CD4-positive, CD25-positive, alpha-beta regulatory T cell (primary cell): ENCODE measurements around the gene TMEM117. TPM values are rescaled to one million over a fixed set of nuclear protein-coding genes. Genes with fewer than 3 reads are reported as not detected.
"Not testable (repeated sequence)": the region's sequence is repeated elsewhere in the genome, so short reads cannot be mapped to it uniquely, and the experiment has no call there.

Experiments
- ATAC-seq, 2 donors: fragments of 150-1000 bp; cut with Tn5 transposase; one replicate each; pipeline ENCODE4 v1.10.0; 2021; ENCODE audit warnings: low read depth in 2 of 2, moderate number of reproducible peaks in 2 of 2, moderate library complexity in 1 of 2
- DNase-seq, 3 donors: peaks; one replicate each; pipeline versions ENCODE4 v3.0.0 to v3.0.0-alpha.2; 2012 to 2022; ENCODE audit warnings: mixed read lengths in 1 of 3
- H3K27ac ChIP-seq: one replicate; pipeline ENCODE4 v1.7.0; 2013; ENCODE audit warnings: mild to moderate bottlenecking, low read length; ENCODE audit not compliant: insufficient read depth, poor library complexity, severe bottlenecking
- H3K27me3 ChIP-seq: one replicate; pipeline ENCODE4 v1.7.0; 2013; ENCODE audit warnings: low read length; ENCODE audit not compliant: control insufficient read depth, insufficient read depth
- H3K36me3 ChIP-seq: one replicate; pipeline ENCODE4 v1.7.0; 2013; ENCODE audit warnings: mild to moderate bottlenecking, low read length, moderate library complexity; ENCODE audit not compliant: control insufficient read depth, insufficient read depth
- H3K4me1 ChIP-seq: 2 replicates; pipeline ENCODE4 v1.7.0; 2013; ENCODE audit warnings: mild to moderate bottlenecking, low read length; ENCODE audit not compliant: insufficient read depth, control insufficient read depth, poor library complexity, severe bottlenecking
- H3K4me3 ChIP-seq: one replicate; pipeline ENCODE4 v1.7.0; 2013; ENCODE audit warnings: low read depth, mild to moderate bottlenecking, low read length, moderate library complexity
- H3K9me3 ChIP-seq, 2 experiments: 1 replicate in 1 of 2; 2 replicates in 1 of 2; pipeline ENCODE4 v1.7.0; 2013; ENCODE audit warnings: low read length in 2 of 2, mild to moderate bottlenecking in 1 of 2, moderate library complexity in 1 of 2; ENCODE audit not compliant: control insufficient read depth in 2 of 2
- H3K27ac Mint-ChIP-seq, 3 donors: one replicate each; pipeline ENCODE4 v1.8.0; 2020 to 2022; ENCODE audit warnings: mild to moderate bottlenecking in 3 of 3, mixed read lengths in 3 of 3, moderate library complexity in 2 of 3
- H3K27me3 Mint-ChIP-seq: one replicate; pipeline ENCODE4 v1.8.0; 2022; ENCODE audit warnings: mild to moderate bottlenecking, mixed read lengths
- H3K36me3 Mint-ChIP-seq: one replicate; pipeline ENCODE4 v1.8.0; 2020; ENCODE audit warnings: mixed read lengths
- H3K4me1 Mint-ChIP-seq, 4 donors: one replicate each; pipeline ENCODE4 v1.8.0; 2020 to 2022; ENCODE audit warnings: mixed read lengths in 4 of 4, mild to moderate bottlenecking in 1 of 4
- H3K4me3 Mint-ChIP-seq, 4 donors: one replicate each; pipeline ENCODE4 v1.8.0; 2020 to 2022; ENCODE audit warnings: mild to moderate bottlenecking in 4 of 4, mixed read lengths in 4 of 4, moderate library complexity in 3 of 4
- H3K9me3 Mint-ChIP-seq, 7 donors: one replicate each; pipeline ENCODE4 v1.8.0; 2020 to 2022; ENCODE audit warnings: mixed read lengths in 7 of 7, mild to moderate bottlenecking in 3 of 7, moderate library complexity in 2 of 7
- polyA plus RNA-seq, 4 donors: library from polyadenylated mRNA; unstranded; fragments of 300-500 nt; fragmentation: Illumina TruSeq; gene quantifications; one replicate each; pipeline ENCODE4 v1.2.3, GENCODE V29; 2021
- total RNA-seq: library from RNA; stranded (reverse); gene quantifications from one replicate; pipeline ENCODE4 v1.2.3, GENCODE V29; 2022

TMEM117 gene
- total and polyA plus RNA-seq, 5 donors from 2014 or later = 2.4 to 4.7 (median 3.2) TPM

DNA sequence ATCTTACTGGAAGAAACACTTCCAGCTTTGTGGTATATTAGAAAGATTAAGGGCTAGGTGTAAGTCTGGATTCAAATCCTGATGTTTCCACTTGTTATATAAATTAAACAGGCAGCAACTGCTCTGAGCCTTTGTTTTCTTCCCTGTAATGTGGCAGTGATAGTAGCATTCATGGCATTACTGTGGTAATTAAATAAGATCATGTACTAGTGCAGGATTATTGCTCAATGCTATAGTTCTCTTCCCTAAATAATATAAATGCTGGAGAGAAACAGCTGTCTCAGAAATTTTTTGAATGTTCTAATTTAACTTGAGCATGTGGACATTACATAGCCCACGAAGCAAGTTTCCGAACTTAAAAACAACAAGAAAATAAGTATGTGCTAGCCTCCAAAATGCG, 5.4 kb downstream of the TMEM117 start:
- H3K4me3 Mint-ChIP-seq = no peak overlapping the region
- H3K4me1 ChIP-seq = peaks cover 5% of the 10 kb centered on the region
- H3K36me3 ChIP-seq = no peaks in the 10 kb centered on the region
- H3K27me3 ChIP-seq = no peaks in the 10 kb centered on the region
- H3K9me3 ChIP-seq = no peaks in the 10 kb centered on the region
- DNase-seq (no peak), ATAC-seq (no peak)
- no peaks in the 10 kb centered on the region for H3K27me3 Mint-ChIP-seq
- H3K4me1 Mint-ChIP-seq = peaks cover 7 to 19% (median 13%) of the 10 kb centered on the region in 4 donors
- H3K27ac Mint-ChIP-seq = no peak overlapping the region
- H3K9me3 Mint-ChIP-seq = no peaks in the 10 kb centered on the region
- no peak overlapping the region for H3K4me3 ChIP-seq
- H3K36me3 Mint-ChIP-seq = peaks cover 6% of the 10 kb centered on the region
- H3K27ac ChIP-seq = no peak overlapping the region

DNA sequence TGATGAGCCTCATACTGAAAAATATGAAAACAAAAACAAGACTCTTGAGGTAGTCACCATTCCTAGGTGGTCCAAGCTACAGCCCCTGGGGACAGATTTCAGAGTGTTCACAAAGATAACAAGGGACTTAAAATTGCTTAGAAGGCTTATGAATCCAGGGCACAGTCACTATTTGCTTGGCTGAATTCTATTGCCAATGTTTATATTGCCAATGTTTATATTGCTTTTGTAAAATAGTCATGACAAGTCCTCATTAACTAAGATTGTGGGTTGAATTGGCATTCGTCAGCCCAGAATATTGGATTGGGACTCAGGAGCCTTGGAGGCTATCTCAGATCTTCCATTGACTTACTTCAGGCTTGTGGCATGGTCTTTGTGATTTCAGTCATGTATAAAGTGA, 6.4 kb downstream of the TMEM117 start:
- peaks cover 4 to 19% (median 11%) of the 10 kb centered on the region in 4 donors for H3K4me1 Mint-ChIP-seq
- peaks cover 0 to 5% (median 2%) of the 10 kb centered on the region in 7 donors for H3K9me3 Mint-ChIP-seq
- Histone ChIP-seq H3K27me3 (no peaks in the 10 kb centered on the region), H3K4me3 (no peak overlapping the region), H3K27ac (no peak overlapping the region), H3K9me3 (no peaks in the 10 kb centered on the region), H3K4me1 (no peaks in the 10 kb centered on the region), H3K36me3 (no peaks in the 10 kb centered on the region)
- no peaks in the 10 kb centered on the region for H3K27me3 Mint-ChIP-seq
- DNase-seq (no peak), ATAC-seq (no peak)
- no peak overlapping the region for H3K4me3 Mint-ChIP-seq
- H3K27ac Mint-ChIP-seq = peak overlapping the region in 1 of 3 donors; percentile 2
- peaks cover 17% of the 10 kb centered on the region for H3K36me3 Mint-ChIP-seq

DNA sequence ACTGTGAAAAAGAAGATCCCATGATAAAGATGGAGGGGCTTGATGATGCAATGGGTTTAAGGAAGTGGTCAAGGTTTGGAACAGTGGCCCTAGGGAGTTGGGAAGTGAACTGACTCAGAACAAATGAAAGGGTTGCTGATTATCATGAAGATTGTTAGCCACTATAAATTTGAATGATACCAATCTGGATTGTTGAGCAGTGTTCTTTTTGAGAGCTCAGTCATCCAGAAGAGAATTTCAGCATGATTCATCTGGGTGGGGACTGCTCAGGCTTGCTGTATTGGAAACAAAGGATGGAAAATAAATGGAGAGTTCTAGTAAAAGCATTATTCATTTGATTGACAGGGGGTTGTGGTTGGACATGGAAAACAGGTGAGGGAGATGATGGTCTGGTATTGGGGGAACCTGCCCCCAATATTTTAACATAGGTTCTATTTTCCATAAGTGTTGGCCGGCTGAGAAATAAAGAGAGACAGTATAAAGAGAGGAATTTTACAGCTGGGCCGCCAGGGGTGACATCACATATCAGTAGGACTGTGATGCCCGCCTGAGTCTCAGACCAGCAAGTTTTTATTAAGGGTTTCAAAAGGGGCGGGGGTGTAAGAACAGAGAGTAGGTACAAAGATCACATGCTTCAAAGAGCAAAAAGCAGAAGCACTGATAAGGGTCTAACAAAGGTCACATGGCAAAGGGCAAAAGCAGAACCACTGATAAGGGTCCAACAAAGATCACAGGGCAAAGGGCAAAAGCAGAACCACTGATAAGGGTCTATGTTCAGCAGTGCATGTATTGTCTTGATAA, 11.7 kb downstream of the TMEM117 start:
- H3K4me3 Mint-ChIP-seq, H3K4me1 ChIP-seq, ATAC-seq, H3K27me3 ChIP-seq, H3K36me3 ChIP-seq, DNase-seq, H3K27ac Mint-ChIP-seq, H3K27ac ChIP-seq, H3K27me3 Mint-ChIP-seq, H3K4me3 ChIP-seq, H3K9me3 ChIP-seq: not testable (repeated sequence)
- Mint-ChIP-seq H3K9me3 (peaks cover 0 to 13% (median 4%) of the 10 kb centered on the region in 7 donors), H3K36me3 (peaks cover 32% of the 10 kb centered on the region), H3K4me1 (peaks cover 0 to 14% (median 3%) of the 10 kb centered on the region in 4 donors)

DNA sequence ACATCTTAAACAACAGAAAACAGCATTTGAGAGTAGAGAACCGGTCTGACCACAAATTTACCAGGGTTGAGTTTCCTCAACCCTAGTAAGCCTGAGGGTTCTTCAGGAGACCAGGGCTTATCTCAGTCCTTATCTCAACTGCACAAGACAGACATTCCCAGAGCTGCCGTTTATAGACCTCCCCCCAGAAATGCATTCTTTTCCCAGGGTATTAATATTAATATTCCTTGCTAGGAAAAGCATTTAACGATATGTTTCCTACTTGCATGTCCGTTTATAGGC, 12.3 kb downstream of the TMEM117 start:
- H3K27ac Mint-ChIP-seq = no peak overlapping the region
- Histone ChIP-seq H3K4me1 (no peaks in the 10 kb centered on the region), H3K9me3 (no peaks in the 10 kb centered on the region), H3K27me3 (no peaks in the 10 kb centered on the region), H3K4me3 (no peak overlapping the region), H3K36me3 (no peaks in the 10 kb centered on the region), H3K27ac (no peak overlapping the region)
- H3K36me3 Mint-ChIP-seq = peaks cover 36% of the 10 kb centered on the region
- peaks cover 0 to 14% (median 4%) of the 10 kb centered on the region in 4 donors for H3K4me1 Mint-ChIP-seq
- H3K9me3 Mint-ChIP-seq = peaks cover 0 to 13% (median 4%) of the 10 kb centered on the region in 7 donors
- no peak for ATAC-seq
- no peaks in the 10 kb centered on the region for H3K27me3 Mint-ChIP-seq
- H3K4me3 Mint-ChIP-seq = no peak overlapping the region
- no peak for DNase-seq

DNA sequence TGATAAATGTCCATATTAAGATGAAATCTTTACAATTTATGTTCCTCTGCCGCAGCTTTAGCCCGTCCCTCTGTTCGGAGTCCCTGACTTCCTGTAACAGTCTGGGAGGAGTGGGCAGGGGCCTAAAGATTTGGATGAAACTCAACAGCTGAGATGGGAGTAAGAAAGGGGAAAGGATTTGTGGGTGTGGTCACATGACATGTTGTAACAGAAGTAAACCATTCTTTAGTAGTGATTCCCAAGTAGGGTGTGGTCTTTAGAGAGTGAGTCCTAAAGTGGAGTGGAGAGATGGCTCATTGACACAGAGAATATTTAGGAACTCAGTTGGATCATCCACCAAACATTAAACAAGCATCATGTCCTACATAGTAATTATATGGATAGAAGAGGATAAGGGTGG, 12.9 kb downstream of the TMEM117 start:
- H3K27ac Mint-ChIP-seq = no peak overlapping the region
- H3K27ac ChIP-seq = no peak overlapping the region
- no peaks in the 10 kb centered on the region for H3K27me3 Mint-ChIP-seq
- H3K36me3 Mint-ChIP-seq = peaks cover 37% of the 10 kb centered on the region
- no peak overlapping the region for H3K4me3 ChIP-seq
- no peaks in the 10 kb centered on the region for H3K9me3 ChIP-seq
- no peaks in the 10 kb centered on the region for H3K4me1 ChIP-seq
- peaks cover 0 to 13% (median 4%) of the 10 kb centered on the region in 7 donors for H3K9me3 Mint-ChIP-seq
- no peak overlapping the region for H3K4me3 Mint-ChIP-seq
- no peaks in the 10 kb centered on the region for H3K27me3 ChIP-seq
- peaks cover 0 to 14% (median 5%) of the 10 kb centered on the region in 4 donors for H3K4me1 Mint-ChIP-seq
- no peaks in the 10 kb centered on the region for H3K36me3 ChIP-seq
- ATAC-seq (no peak), DNase-seq (no peak)

DNA sequence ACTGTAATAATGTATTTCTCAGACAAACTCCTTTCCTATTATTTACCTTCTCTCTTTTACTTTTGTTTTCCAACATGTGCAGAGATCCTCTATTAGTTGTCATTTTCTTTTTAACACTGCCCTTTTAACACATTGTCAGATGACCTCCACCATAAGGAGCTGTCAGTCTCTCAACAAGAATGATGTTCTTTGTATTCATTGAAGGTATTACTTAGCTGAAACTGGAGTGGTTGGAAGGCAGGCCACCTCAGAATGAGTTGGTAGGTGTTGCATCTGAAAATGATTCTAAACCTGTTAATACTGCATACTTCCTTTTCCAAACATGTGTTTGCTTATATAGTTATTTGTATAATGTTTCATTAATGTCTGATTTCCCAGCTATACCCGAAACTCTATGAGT, 16.9 kb downstream of the TMEM117 start:
- no peaks in the 10 kb centered on the region for H3K9me3 ChIP-seq
- peaks cover 0 to 8% (median 2%) of the 10 kb centered on the region in 4 donors for H3K4me1 Mint-ChIP-seq
- no peak overlapping the region for H3K27ac Mint-ChIP-seq

DNA sequence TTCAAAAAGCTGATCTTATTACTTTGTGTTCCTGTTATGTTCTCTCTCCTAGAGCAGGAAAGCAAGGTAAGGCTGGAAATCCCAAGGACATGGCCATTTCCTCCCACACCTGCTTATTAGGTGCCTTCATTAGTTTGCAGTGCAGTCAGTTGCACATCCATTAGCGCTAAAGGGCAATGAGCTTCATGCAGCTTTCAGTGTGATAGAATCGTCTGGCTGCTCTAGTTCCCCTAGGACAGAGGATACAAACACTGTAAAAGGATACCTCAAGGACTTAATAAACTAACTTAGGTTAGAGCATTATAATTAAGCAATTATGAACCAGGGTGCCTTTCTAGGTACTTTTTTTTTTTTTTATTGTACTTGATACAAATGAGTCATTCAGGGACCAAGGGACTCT, 21.1 kb downstream of the TMEM117 start:
- Histone ChIP-seq H3K27ac (no peak overlapping the region), H3K4me3 (no peak overlapping the region), H3K36me3 (no peaks in the 10 kb centered on the region), H3K4me1 (no peaks in the 10 kb centered on the region), H3K27me3 (no peaks in the 10 kb centered on the region), H3K9me3 (no peaks in the 10 kb centered on the region)
- H3K36me3 Mint-ChIP-seq = peaks cover 9% of the 10 kb centered on the region
- H3K27me3 Mint-ChIP-seq = no peaks in the 10 kb centered on the region
- ATAC-seq (no peak), DNase-seq (no peak)
- no peak overlapping the region for H3K4me3 Mint-ChIP-seq
- no peak overlapping the region for H3K27ac Mint-ChIP-seq
- H3K4me1 Mint-ChIP-seq = peaks cover 0 to 8% (median under 1%) of the 10 kb centered on the region in 4 donors
- peaks cover 0 to 1% (median 0%) of the 10 kb centered on the region in 7 donors for H3K9me3 Mint-ChIP-seq

More for the DNA sequence above, 16.9 kb downstream of the TMEM117 start:
- Histone ChIP-seq H3K36me3 (no peaks in the 10 kb centered on the region), H3K27me3 (no peaks in the 10 kb centered on the region), H3K27ac (no peak overlapping the region), H3K4me3 (no peak overlapping the region), H3K4me1 (no peaks in the 10 kb centered on the region)
- no peak for ATAC-seq
- no peak for DNase-seq
- Mint-ChIP-seq H3K4me3 (no peak overlapping the region), H3K9me3 (peaks cover 0 to 3% (median 2%) of the 10 kb centered on the region in 7 donors), H3K36me3 (peaks cover 23% of the 10 kb centered on the region), H3K27me3 (no peaks in the 10 kb centered on the region)

DNA sequence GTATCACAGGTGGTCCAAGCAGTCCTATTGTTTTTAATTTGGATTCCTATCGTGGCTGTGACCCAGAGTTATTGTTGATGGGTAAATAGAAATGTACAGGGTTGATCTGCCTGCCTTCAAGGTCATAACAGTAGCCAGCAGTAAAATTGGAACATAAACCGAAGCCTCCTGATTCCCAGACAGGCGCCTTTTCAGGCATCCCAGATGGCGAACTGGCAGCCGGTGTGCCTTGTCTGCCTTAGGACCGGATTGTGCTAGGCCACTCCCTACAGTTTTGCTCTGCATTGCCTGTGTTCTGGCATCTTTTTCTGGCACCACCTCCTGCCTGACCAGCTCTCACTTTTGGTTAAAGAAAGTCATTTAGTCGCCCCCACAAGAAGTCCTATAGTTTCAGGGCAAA, 22.2 kb downstream of the TMEM117 start:
- H3K27me3 ChIP-seq = no peaks in the 10 kb centered on the region
- DNase-seq = no peak
- peaks cover 0 to 5% (median under 1%) of the 10 kb centered on the region in 4 donors for H3K4me1 Mint-ChIP-seq
- H3K27me3 Mint-ChIP-seq = no peaks in the 10 kb centered on the region
- H3K4me3 ChIP-seq = no peak overlapping the region
- H3K4me3 Mint-ChIP-seq = no peak overlapping the region
- no peaks in the 10 kb centered on the region for H3K4me1 ChIP-seq
- no peak for ATAC-seq
- no peaks in the 10 kb centered on the region for H3K36me3 ChIP-seq
- peaks cover 5% of the 10 kb centered on the region for H3K36me3 Mint-ChIP-seq
- H3K9me3 Mint-ChIP-seq = peaks cover 0 to 1% (median 0%) of the 10 kb centered on the region in 7 donors
- no peaks in the 10 kb centered on the region for H3K9me3 ChIP-seq
- no peak overlapping the region for H3K27ac ChIP-seq
- H3K27ac Mint-ChIP-seq = no peak overlapping the region
